IMR-90 (cell line): Measurements from ENCODE around the gene MAML2. TPM values are rescaled to one million over a fixed set of nuclear protein-coding genes. Genes with fewer than 3 reads are reported as not detected.
A peak's percentile ranks its signal among the peaks of the same experiment; 100 is the strongest.

Source experiments
- ATAC-seq: fragments of 200-7000 bp; cut with Tn5 transposase; 2 replicates; pipeline ENCODE4 v1.9.1; 2020; ENCODE audit warnings: low read depth, mild to moderate bottlenecking, moderate library complexity
- BruUV-seq: library from RNA; stranded (reverse); fragments of 400-500 nt; replicated peaks from 2 replicates; lab custom pipeline; 2021; lab: Mats Ljungman, UMichigan
- CTCF ChIA-PET: fragments of 300-600 bp; formaldehyde crosslinking; extraction: SDS; loops from one replicate; lab custom pipeline; 2021; ENCODE audit warnings: antibody characterized with exemption; lab: Yijun Ruan, JAX
- POLR2A ChIA-PET: fragments of 300-600 bp; sonication (Branson Sonifier 250); formaldehyde crosslinking; loops from one replicate; lab custom pipeline; 2022; ENCODE audit warnings: antibody characterized with exemption; ENCODE audit not compliant: unreplicated experiment; lab: Charles Lee
- DNase-seq: peaks from one replicate; pipeline ENCODE4 v3.0.0; 2013
- H2AFZ ChIP-seq: replicated peaks from 2 replicates; pipeline ENCODE3; 2013; ENCODE audit warnings: low read length, mild to moderate bottlenecking; ENCODE audit not compliant: poor library complexity
- H2AK5ac ChIP-seq: 2 replicates; pipeline ENCODE4 v1.6.1; 2013; ENCODE audit warnings: low read depth, low read length, inconsistent platforms
- H2AK9ac ChIP-seq: replicated peaks from 2 replicates; pipeline ENCODE3; 2013; ENCODE audit warnings: mild to moderate bottlenecking, low read depth, low read length, moderate library complexity; ENCODE audit not compliant: poor library complexity
- H2BK120ac ChIP-seq: 2 replicates; pipeline ENCODE4 v1.6.1; 2013; ENCODE audit warnings: low read depth, low read length, inconsistent platforms
- H2BK15ac ChIP-seq: 3 replicates; pipeline ENCODE4 v1.6.1; 2013; ENCODE audit warnings: low read depth, low read length, inconsistent platforms
- H2BK20ac ChIP-seq: 2 replicates; pipeline ENCODE4 v1.6.1; 2013; ENCODE audit warnings: low read depth, mild to moderate bottlenecking, inconsistent platforms, low read length, moderate library complexity
- H2BK5ac ChIP-seq: 2 replicates; pipeline ENCODE4 v1.6.1; 2013; ENCODE audit warnings: mild to moderate bottlenecking, low read depth, low read length, inconsistent platforms; ENCODE audit not compliant: poor library complexity, severe bottlenecking
- H3K14ac ChIP-seq: replicated peaks from 2 replicates; pipeline ENCODE4 v1.6.1; 2013; ENCODE audit warnings: low read depth, low read length, inconsistent platforms
- H3K18ac ChIP-seq: 2 replicates; pipeline ENCODE4 v1.6.1; 2013; ENCODE audit warnings: low read depth, low read length, control low read depth
- H3K23ac ChIP-seq: 2 replicates; pipeline ENCODE4 v1.6.1; 2013; ENCODE audit warnings: low read depth, low read length, inconsistent platforms
- H3K27ac ChIP-seq: 2 replicates; pipeline ENCODE4 v1.5.1; 2013; ENCODE audit warnings: mild to moderate bottlenecking, control low read depth, low read length; ENCODE audit not compliant: insufficient read depth
- H3K27me3 ChIP-seq: 2 replicates; pipeline ENCODE4 v1.6.1; 2013; ENCODE audit warnings: low read length; ENCODE audit not compliant: control insufficient read depth, insufficient read depth
- H3K36me3 ChIP-seq: 2 replicates; pipeline ENCODE4 v1.6.1; 2013; ENCODE audit warnings: low read length, mixed read lengths; ENCODE audit not compliant: control insufficient read depth, insufficient read depth
- H3K4ac ChIP-seq: 2 replicates; pipeline ENCODE4 v1.6.1; 2013; ENCODE audit warnings: low read depth, low read length, inconsistent platforms
- H3K4me1 ChIP-seq: 2 replicates; pipeline ENCODE4 v1.6.1; 2013; ENCODE audit warnings: low read length, mixed read lengths; ENCODE audit not compliant: control insufficient read depth, insufficient read depth
- H3K4me2 ChIP-seq: 2 replicates; pipeline ENCODE4 v1.6.1; 2013; ENCODE audit warnings: low read depth, mild to moderate bottlenecking, control low read depth, low read length, moderate library complexity
- H3K4me3 ChIP-seq: 2 replicates; pipeline ENCODE4 v1.5.1; 2013; ENCODE audit warnings: low read depth, mild to moderate bottlenecking, control low read depth, low read length, moderate library complexity; ENCODE audit not compliant: insufficient read depth
- H3K56ac ChIP-seq: 2 replicates; pipeline ENCODE4 v1.6.1; 2013; ENCODE audit warnings: low read length, inconsistent platforms; ENCODE audit not compliant: insufficient read depth; ENCODE audit errors: extremely low read depth
- H3K79me1 ChIP-seq, 2 experiments: 2 replicates each; pipeline ENCODE4 v1.6.1; 2013; ENCODE audit warnings: low read length in 2 of 2, inconsistent platforms in 1 of 2, low read depth in 1 of 2
- H3K9ac ChIP-seq: 2 replicates; pipeline ENCODE4 v1.6.1; 2013; ENCODE audit warnings: low read depth, low read length, control low read depth
- H3K9me1 ChIP-seq: 2 replicates; pipeline ENCODE4 v1.6.1; 2013; ENCODE audit warnings: low read length, inconsistent platforms; ENCODE audit not compliant: insufficient read depth
- H3K9me3 ChIP-seq: 2 replicates; pipeline ENCODE4 v1.6.1; 2013; ENCODE audit warnings: low read length; ENCODE audit not compliant: control insufficient read depth, insufficient read depth
- H4K20me1 ChIP-seq: 2 replicates; pipeline ENCODE4 v1.6.1; 2013; ENCODE audit warnings: low read length, inconsistent platforms; ENCODE audit not compliant: insufficient read depth
- H4K5ac ChIP-seq: 2 replicates; pipeline ENCODE4 v1.6.1; 2013; ENCODE audit warnings: mild to moderate bottlenecking, low read depth, low read length, control low read depth
- H4K8ac ChIP-seq, 2 experiments: 2 replicates each; pipeline ENCODE4 v1.6.1; 2013; ENCODE audit warnings: low read depth in 2 of 2, low read length in 2 of 2, control low read depth in 1 of 2, inconsistent platforms in 1 of 2
- H4K91ac ChIP-seq: 2 replicates; pipeline ENCODE4 v1.6.1; 2013; ENCODE audit warnings: low read depth, low read length, inconsistent platforms; ENCODE audit not compliant: insufficient read depth
- CEBPB ChIP-seq: IDR thresholded peaks from 2 replicates; pipeline ENCODE4 v1.6.1; 2012; ENCODE audit warnings: low read depth, low read length, improper control_type of control experiment
- MAFK ChIP-seq: IDR thresholded peaks from 2 replicates; pipeline ENCODE4 v1.6.1; 2012; ENCODE audit warnings: low read depth, low read length, improper control_type of control experiment
- RAD21 ChIP-seq: IDR thresholded peaks from 2 replicates; pipeline ENCODE4 v1.6.1; 2012; ENCODE audit warnings: low read length, improper control_type of control experiment
- whole genome bisulfite sequencing, 2 experiments: methylation state at CpG; one replicate each; pipeline versions ENCODE4 v1.1.5 to v1.1.7; 2013; ENCODE audit warnings: missing lambda C conversion rate in 2 of 2; ENCODE audit not compliant: insufficient read length in 1 of 2; ENCODE audit errors: extremely low coverage in 2 of 2; 5-methylcytosine and 5-hydroxymethylcytosine counted together
- dilution Hi-C: fragments of 300-500 bp; cut with HindIII; formaldehyde crosslinking; loops from one replicate; pipeline ENCODE4 v1.14.3; 2018; ENCODE audit warnings: low sequenced_read_pairs; ENCODE audit not compliant: unreplicated experiment
- in situ Hi-C: fragments of 300-500 bp; cut with MboI; formaldehyde crosslinking; loops from 3 replicates; pipeline ENCODE4 v1.14.3; 2019; ENCODE audit warnings: low sequenced_read_pairs, inconsistent platforms, mixed read lengths
- intact Hi-C: fragments of 100-400 bp; cut with micrococcal nuclease; formaldehyde crosslinking; loops from 2 replicates; pipeline ENCODE4 v1.10.0; 2022
- polyA plus RNA-seq, 3 experiments: library from polyadenylated mRNA; depleted of rRNA; stranded (reverse); fragments of >200 nt; gene quantifications; 2 replicates each; pipeline ENCODE4 v1.2.3, GENCODE V29; 2012; ENCODE audit warnings: low replicate concordance in 1 of 3
- total RNA-seq: library from RNA; depleted of rRNA; stranded (reverse); fragments of >200 nt; gene quantifications from 2 replicates; pipeline ENCODE4 v1.2.3, GENCODE V29; 2012

The MAML2 gene
- total and polyA plus RNA-seq, 2 of the 4 experiments (the other 2 are of a cell fraction), result 15.0 to 19.5 TPM

DNA sequence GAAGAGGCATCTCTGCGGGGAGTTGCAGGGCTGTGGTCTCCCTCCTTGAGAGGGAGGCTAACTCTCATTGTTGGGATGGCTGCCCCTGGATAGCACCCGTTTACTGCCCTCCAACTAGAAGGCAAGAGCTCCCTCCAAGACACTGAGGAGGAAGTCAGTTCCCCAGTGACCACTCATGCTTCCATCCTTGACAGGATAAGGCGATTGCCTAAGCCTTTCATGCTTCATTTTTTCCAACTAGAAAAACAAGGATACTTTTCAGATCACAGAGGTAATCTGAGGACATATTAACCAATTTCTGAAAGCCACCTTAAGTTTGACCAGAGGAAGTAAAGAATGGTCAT is 186.6 kb downstream of the MAML2 start:
- Histone ChIP-seq H3K4ac (peak overlapping the region; percentile 97), H4K5ac (peak overlapping the region; percentile 42), H2BK20ac (peak overlapping the region; percentile 94), H2AK5ac (peak overlapping the region; percentile 92), H2AK9ac (peak overlapping the region; percentile 76), H3K4me2 (peak overlapping the region; percentile 64), H3K27me3 (no peaks in the 10 kb centered on the region), H3K79me1 (peaks cover 17 to 66% of the 10 kb centered on the region in 2 experiments; a peak in 3 of 4 replicates), H4K91ac (peak overlapping the region; percentile 98), H3K4me3 (peak overlapping the region; percentile 8; the same call in 1 of the 2 replicates), H3K14ac (peak overlapping the region; percentile 95), H4K20me1 (no peaks in the 10 kb centered on the region), H3K9me3 (no peaks in the 10 kb centered on the region), H3K56ac (peak overlapping the region; percentile 97), H2BK120ac (peak overlapping the region; percentile 98), H3K9ac (peak overlapping the region; percentile 38), H2AFZ (peak overlapping the region; percentile 62), H2BK5ac (peak overlapping the region; percentile 87), H3K36me3 (no peaks in the 10 kb centered on the region), H3K4me1 (peaks cover 27% of the 10 kb centered on the region), H3K27ac (peak overlapping the region; percentile 86), H3K23ac (peak overlapping the region; percentile 96), H3K18ac (peak overlapping the region; percentile 84), H2BK15ac (peak overlapping the region; percentile 22; the same call in 2 of the 3 replicates), H4K8ac (peak overlapping the region; percentile 72 to 84), H3K9me1 (peaks cover 20% of the 10 kb centered on the region)
- TF ChIP-seq RAD21 (0 out of 2 replicates have a peak, but pooled peaks have one; percentile 0), CEBPB (peak; percentile 67), MAFK (no peak)
- ChIA-PET POLR2A (no interaction called here), CTCF (interaction anchor here (1.0 to 3.0 kb wide), 3 partner anchors 187 to 321 kb away, joined by 3 to 16 read pairs (median 4); partner anchors contain the start of gene MAML2)
- WGBS, 2 experiments, result no CpG with 5 or more reads among the region's 3 CpGs
- ATAC-seq (peak; percentile 8), DNase-seq (no peak)
- no TSS peak for BruUV-seq
- dilution Hi-C loops, result no loop called here
- intact Hi-C loops, result loop anchor here (1.0 kb wide), 1 partner anchor 43 kb away; no protein-coding TSS in a partner anchor
- in situ Hi-C loops, result no loop called here
